ENCODE data around the gene BOK. TPM values are rescaled to one million over a fixed set of nuclear protein-coding genes. Genes with fewer than 3 reads are reported as not detected.

Gene BOK
- total RNA-seq, 2 donors from 2014 or later: 33.2 to 62.3 TPM

DNA sequence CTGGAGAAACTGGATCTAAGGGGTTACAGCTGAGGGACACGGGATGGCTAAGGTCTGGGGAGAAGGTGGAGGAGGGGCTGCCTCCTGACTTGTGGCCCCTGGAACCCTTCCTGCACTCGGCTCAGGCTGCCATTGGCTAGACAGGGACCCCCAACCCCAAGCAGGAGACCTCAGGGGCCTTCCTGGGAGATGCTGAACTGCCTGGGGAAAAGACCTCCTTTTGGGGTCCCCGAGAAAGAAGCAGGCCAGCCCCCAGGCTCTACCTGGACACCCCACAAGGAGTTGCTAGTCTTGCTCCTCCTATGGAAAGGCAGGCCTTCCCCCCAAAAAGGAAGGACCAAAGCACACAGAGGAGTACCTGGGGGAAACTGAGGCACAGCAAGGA lies 10.1 kb upstream of the BOK start:
- H3K36me3 ChIP-seq (replicated peaks in 1 of 2; ENCODE audit: insufficient read depth in 1 of 2, low read depth in 2 of 2): no peaks in the 10 kb centered on the region
- H3K9me3 ChIP-seq: no peaks in the 10 kb centered on the region
- H3K27me3 ChIP-seq: no peaks in the 10 kb centered on the region
- ATAC-seq (no peak), DNase-seq (no peak)
- no peaks in the 10 kb centered on the region for H3K4me1 ChIP-seq
- no peak overlapping the region for H3K4me3 ChIP-seq
- 92% methylated on average over 2 of the region's 3 CpGs; no CpG with 5 or more reads in 1 of the 2 donors for WGBS, 2 donors
- TF ChIP-seq, protein P1, sequence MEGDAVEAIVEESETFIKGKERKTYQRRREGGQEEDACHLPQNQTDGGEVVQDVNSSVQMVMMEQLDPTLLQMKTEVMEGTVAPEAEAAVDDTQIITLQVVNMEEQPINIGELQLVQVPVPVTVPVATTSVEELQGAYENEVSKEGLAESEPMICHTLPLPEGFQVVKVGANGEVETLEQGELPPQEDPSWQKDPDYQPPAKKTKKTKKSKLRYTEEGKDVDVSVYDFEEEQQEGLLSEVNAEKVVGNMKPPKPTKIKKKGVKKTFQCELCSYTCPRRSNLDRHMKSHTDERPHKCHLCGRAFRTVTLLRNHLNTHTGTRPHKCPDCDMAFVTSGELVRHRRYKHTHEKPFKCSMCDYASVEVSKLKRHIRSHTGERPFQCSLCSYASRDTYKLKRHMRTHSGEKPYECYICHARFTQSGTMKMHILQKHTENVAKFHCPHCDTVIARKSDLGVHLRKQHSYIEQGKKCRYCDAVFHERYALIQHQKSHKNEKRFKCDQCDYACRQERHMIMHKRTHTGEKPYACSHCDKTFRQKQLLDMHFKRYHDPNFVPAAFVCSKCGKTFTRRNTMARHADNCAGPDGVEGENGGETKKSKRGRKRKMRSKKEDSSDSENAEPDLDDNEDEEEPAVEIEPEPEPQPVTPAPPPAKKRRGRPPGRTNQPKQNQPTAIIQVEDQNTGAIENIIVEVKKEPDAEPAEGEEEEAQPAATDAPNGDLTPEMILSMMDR (IDR thresholded peaks at IDR 0.05): no peak
- no peak for TF ChIP-seq POLR2A (IDR thresholded peaks at IDR 0.05)
- no peak overlapping the region for H3K27ac ChIP-seq
- intact Hi-C loops (cut with DNase I): no loop called here

DNA sequence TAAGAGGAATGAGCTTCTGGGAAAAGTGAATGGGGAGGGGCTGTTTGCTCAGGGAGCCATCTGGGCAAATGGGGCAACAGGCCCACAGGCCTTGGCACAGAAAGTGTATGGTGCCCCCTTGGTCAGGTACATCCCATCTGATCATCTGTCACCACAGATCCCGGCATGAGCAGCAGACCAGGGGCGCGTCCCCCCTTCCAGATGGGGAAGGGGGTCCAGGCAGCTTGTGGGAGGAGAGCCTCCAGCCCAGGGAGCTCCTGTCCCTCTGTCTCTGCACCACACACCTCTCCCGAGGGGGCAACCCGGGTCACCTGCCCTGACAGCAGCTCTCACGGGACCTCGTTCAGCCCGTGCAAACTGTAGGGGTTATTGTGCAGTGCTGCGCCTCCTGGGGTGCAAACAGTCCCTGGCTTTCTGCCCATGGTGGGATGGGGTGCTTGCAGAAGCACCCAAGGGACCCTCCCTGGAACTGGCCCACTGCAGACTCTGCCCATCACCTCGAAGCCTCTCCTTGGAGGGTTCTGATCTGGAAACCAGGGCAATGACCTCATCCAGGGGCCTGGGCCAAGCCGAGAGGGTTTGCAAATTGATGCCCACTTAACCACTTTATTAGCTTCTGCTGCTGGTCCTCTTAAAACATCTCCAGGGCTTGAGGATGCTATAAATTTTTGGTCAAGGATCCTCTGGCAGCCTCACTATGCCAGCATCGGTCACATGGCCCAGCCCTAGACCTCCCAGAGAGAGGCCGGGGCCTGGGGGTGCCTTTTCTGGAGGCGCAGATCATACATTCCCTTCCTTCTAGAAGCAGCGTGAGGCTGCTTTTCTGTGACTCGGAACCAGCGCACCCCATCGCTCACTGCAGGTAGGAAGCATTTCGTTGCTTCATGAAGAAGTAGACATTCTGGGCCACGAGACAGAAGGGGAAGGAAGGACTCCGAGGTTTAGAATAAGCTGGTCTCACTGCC lies 7.6 kb upstream of the BOK start:
- Histone ChIP-seq H3K27me3 (no peaks in the 10 kb centered on the region), H3K4me1 (no peaks in the 10 kb centered on the region), H3K36me3 (replicated peaks in 1 of 2; ENCODE audit: insufficient read depth in 1 of 2, low read depth in 2 of 2) (no peaks in the 10 kb centered on the region), H3K9me3 (no peaks in the 10 kb centered on the region), H3K27ac (no peak overlapping the region), H3K4me3 (no peak overlapping the region)
- DNase-seq (no peak), ATAC-seq (no peak)
- 79 to 83% methylated on average over 16 to 21 of the region's 21 CpGs for WGBS, 2 donors
- intact Hi-C loops (cut with DNase I): no loop called here
- TF ChIP-seq POLR2A (IDR thresholded peaks at IDR 0.05): no peak
- TF ChIP-seq, protein P1 (IDR thresholded peaks at IDR 0.05): no peak

DNA sequence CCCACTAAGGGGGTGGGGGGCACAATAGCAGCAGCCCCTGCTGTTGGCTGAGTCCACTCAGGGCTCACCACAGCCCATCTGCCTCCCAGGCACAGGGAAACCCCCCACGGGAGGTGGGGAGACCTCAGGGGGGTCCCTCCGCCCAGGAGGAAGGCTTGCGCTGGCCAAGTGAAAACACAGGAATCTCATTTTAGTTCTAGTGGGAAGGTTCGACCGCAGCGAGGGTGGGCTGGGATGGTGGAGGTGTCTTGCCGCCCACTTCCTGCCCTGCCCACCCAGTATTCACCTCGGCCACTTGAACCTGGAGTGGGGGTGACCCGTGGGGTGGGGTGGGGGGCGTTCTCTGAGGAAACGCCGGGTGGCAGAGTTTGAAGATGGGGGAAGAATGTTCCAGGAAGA lies 6.9 kb upstream of the BOK start:
- Histone ChIP-seq H3K36me3 (replicated peaks in 1 of 2; ENCODE audit: insufficient read depth in 1 of 2, low read depth in 2 of 2) (no peaks in the 10 kb centered on the region), H3K4me3 (no peak overlapping the region), H3K27ac (no peak overlapping the region), H3K27me3 (no peaks in the 10 kb centered on the region), H3K9me3 (no peaks in the 10 kb centered on the region), H3K4me1 (no peaks in the 10 kb centered on the region)
- TF ChIP-seq POLR2A (IDR thresholded peaks at IDR 0.05): no peak
- TF ChIP-seq, protein P1 (IDR thresholded peaks at IDR 0.05): no peak
- 59 to 78% methylated on average over 8 to 12 of the region's 12 CpGs for WGBS, 2 donors
- no peak for ATAC-seq
- intact Hi-C loops (cut with DNase I): no loop called here
- no peak for DNase-seq

DNA sequence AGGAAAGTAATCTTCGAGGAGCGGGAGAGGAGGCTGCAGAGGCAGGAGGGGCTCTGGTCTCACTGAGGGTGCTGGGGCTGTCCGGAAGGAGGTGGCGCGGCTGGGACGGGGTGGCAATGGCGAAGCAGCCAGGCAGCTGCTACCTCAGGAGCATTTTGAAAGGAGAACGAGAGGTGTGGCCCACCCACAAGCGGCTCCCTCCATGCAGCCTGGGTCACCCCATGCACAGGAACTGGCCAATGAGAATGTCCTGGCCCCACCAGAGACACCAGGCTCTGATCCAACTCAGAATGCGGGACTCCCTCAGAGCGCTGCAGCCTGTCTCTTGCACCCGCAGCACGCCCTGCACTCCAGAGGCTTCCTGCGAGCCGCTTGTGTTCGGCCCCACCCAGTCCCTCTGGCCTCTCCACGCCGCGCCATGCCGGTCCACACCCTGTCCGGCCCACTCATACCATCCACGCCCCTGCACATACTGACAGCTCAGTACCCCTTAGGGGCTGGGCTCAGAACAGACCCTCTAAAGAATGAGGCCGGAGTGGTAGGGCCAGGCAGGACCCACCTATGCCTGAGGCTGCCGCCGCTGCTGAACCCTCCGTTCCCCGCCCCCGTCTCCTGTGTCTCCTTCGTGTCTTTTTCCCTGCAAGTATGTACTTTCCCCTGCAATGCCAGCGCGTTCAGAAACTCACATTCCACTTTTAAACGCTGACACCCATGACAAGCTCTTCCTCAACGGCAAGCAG lies 6.4 kb upstream of the BOK start:
- H3K27me3 ChIP-seq: no peaks in the 10 kb centered on the region
- no peaks in the 10 kb centered on the region for H3K9me3 ChIP-seq
- no peak overlapping the region for H3K27ac ChIP-seq
- intact Hi-C loops (cut with DNase I): no loop called here
- no peak overlapping the region for H3K4me3 ChIP-seq
- no peaks in the 10 kb centered on the region for H3K4me1 ChIP-seq
- no peaks in the 10 kb centered on the region for H3K36me3 ChIP-seq (replicated peaks in 1 of 2; ENCODE audit: insufficient read depth in 1 of 2, low read depth in 2 of 2)
- DNase-seq: no peak
- TF ChIP-seq, protein P1 (IDR thresholded peaks at IDR 0.05): no peak
- WGBS, 2 donors: 82 to 85% methylated on average over 20 to 33 of the region's 33 CpGs
- ATAC-seq: no peak

All from body of pancreas (tissue), 4 donors.